Putamen (tissue), 1 donor: ENCODE data around the gene IPO4.

Experiments used
- DNase-seq: peaks from one replicate; pipeline ENCODE4 v3.0.0-alpha.2; 2016; ENCODE audit warnings: low spot score

IPO4 gene

GRCh38 chr14:24194186-24194872 is 5.7 kb upstream of the IPO4 start:
- DNase-seq: no peak

DNA sequence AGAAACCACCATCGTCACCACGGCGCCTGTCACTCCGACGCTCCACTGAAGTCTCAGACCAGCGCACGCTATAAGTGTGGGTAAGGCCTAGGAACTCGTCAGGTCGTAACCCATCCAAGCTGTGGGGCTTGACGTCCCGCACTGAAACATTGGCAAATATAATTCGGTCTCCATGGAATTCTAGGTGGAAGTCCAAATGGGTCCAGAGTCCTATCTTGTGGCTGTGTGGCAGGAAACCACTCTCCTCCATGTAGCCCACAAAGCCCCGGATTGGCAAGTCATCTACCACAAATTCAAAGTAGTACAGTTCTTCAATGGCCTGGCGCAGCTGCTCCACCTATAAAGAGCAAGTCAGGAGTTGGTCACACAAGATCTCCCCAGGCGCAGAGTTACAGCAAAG is 4.3 kb upstream of the IPO4 start:
- DNase-seq: no peak

GRCh38 chr14:24190416-24190815 is 1.8 kb upstream of the IPO4 start:
- no peak for DNase-seq

- no peak for DNase-seq
Observed at GRCh38 chr14:24189460-24189859, 844 bp upstream of the IPO4 start.

DNA sequence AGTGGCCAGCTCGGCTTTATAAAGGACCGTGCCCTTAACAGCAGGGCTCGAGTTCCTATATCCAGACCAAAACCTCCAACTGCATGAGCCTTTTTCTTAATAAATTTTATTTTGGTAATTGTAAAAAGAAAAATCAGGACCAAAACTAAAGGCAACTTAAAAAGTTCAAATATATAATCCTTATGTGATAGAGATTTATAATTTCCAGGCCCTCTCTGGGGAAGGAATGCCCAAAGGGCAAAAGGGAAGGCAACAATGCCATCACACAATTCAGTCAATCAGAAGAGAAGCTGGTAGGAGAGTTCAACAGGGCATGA is 401 bp upstream of the IPO4 start:
- DNase-seq: no peak

DNA sequence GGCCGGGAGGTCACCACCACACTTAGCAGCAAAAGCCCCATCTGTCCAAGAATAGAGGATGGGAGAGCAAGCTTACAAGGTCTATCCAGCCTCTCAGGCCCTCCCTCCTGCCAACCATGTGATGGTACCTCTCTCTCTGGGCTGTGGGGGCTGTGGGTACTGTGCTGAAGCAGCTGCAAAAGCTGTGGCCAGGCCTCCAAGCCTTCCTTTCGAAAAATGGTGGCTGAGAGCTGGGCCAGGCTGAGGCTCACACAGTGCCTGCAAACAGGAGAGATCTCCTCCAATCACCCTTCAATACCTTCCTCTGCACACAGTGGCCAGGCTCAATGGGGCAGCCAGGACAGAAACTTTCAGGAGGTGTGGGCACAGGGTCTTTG is 1.1 kb downstream of the IPO4 start:
- DNase-seq: no peak

GRCh38 chr14:24186831-24187538 is 1.6 kb downstream of the IPO4 start:
- DNase-seq: no peak

DNA sequence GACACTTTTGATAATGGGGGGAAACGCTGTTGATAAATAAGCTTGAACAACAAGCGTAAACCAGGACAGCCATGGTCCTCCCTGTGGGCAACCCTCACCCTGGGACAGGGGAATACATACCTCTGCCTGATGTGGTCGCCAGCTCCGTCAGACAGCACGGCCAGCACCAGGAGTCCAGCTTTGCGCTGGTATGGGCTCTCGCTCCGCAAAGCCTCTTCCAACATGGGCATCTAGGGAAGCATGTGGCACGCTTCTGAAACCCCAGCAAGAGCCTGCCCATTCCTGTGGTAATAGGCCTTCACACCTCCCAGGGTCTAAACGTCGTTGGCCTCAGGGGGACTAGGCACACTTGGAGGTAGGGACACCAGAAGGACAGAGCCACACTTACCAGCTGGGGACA is 2.9 kb downstream of the IPO4 start:
- no peak for DNase-seq

GRCh38 chr14:24185026-24185425 is 3.6 kb downstream of the IPO4 start:
- DNase-seq: no peak

- DNase-seq: no peak
Observed at GRCh38 chr14:24184104-24184970, 4.3 kb downstream of the IPO4 start.

GRCh38 chr14:24183014-24183481 is 5.6 kb downstream of the IPO4 start:
- DNase-seq: no peak

DNA sequence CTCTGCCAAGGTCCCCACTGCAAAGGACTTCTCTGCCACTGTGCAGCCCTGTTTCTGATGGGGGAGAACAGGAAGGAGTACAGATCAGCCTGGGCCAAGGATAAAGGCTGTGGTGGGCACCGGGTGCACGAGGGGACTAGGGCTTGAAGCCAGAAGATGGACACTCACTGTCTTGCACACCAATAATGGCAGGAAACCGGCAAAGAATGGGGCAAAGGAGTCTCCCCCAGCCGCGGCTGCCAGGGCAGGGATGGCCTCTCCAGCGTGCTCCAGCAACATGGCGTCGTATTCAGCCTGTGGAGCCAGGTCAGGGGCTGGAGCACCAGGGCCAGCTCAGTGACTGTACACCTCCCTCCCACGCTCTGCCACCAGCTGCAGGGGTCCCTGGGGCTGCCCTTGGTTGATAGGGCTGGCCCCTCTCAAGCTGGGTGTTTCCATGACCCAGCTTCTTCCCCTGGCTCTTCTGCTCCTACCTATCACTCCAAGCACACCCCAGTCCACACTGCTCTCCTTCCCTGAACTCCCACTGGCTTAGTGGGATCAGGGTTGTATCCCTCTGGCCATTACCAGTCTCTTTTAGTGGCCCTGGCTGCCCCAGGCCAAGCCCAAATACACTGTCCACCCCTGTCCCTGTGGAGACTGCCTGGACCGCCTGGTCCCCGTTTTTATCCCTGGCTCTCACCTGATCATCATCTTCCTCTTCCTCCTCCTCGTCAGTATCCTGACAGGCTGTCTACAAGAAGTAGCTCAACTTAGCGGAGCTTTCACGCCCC is 6.3 kb downstream of the IPO4 start:
- no peak for DNase-seq

GRCh38 chr14:24181371-24182077 is 7.1 kb downstream of the IPO4 start:
- no peak for DNase-seq

DNA sequence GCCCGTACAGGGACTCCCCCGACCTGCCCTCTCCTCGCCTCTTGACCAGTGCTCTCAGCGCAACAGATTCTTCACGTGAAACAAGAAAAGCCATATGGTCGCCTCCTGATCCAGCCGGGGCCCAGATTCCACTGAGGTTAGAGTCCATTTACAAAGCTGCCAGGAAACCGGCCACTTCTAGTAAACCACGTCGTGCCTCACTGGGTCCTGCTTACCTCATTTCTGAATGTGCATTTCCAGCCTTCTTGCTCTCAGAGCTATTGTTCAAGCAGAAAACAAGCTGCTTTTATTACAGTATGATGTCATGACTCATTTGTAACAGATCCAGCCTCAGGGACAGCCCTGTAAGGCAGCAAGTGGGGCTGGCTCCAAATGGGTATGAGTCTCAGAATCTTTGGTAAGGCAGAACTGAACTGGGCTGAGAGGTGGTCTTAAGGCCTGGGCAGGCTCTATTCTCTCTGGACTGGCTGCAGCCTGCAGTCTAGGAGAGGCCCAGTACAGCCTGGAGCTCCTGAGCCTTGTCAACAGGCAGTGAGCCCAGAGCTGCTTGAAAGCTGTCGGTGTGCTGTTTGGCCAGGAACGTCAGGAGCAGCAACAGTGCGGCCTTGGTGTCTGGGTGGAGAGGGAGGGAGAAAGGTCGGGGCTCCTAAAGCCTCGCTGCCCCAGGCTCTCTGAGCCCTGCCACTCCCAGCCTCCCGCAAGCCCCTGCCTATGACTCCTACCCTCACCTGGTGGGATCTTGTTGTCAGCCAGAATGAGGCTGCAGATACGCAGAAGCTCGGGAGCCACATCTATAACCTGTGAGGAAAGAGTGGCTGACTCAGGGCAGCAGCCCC is 8.4 kb downstream of the IPO4 start:
- no peak for DNase-seq

DNA sequence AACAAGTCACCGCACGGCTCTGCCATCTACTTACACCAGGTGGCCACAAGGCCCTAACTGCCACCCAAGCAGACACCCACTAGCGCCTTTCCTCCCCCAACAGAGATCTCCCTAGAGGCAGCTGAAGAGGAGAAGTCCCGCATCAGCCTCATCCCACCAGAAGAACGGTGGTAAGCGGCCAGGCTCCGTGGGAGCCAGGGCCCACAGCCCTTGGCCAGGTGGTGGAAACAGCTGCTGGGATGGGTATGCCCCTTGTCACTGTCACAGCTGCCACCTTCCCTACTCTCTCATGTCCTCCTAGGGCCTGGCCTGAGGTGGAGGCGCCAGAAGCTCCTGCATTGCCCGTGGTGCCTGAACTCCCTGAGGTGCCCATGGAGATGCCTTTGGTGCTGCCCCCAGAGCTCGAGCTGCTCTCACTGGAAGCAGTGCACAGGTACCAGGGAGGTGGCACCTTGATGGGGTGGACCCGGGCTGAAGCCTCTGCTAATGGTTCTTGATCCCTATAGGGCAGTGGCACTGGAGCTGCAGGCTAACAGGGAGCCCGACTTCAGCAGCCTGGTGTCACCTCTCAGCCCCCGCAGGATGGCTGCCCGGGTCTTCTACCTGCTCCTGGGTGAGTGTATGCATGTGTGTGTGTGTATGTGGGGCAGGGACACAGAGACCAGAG is 9.2 kb downstream of the IPO4 start:
- DNase-seq: no peak

- no peak for DNase-seq
Observed at GRCh38 chr14:24178399-24179178, 10.0 kb downstream of the IPO4 start.

DNA sequence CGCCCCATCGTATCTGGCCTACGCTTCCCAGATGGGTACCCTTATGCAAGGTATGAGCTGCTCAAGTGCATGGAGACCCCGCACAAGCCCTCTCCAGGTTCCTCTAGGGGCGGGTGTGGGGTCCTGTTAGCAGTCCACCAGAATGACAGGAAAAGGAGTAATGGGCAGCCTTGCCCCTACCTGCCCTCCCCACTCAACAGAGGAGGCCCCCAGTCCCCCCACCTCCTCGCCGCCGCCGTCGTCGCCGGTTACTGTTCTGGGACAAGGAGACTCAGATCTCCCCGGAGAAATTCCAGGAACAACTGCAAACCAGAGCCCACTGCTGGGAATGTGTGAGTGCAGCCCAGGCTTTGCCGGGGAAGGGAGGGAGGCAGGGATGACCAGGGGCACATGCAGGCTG is 10.7 kb downstream of the IPO4 start:
- no peak for DNase-seq

DNA sequence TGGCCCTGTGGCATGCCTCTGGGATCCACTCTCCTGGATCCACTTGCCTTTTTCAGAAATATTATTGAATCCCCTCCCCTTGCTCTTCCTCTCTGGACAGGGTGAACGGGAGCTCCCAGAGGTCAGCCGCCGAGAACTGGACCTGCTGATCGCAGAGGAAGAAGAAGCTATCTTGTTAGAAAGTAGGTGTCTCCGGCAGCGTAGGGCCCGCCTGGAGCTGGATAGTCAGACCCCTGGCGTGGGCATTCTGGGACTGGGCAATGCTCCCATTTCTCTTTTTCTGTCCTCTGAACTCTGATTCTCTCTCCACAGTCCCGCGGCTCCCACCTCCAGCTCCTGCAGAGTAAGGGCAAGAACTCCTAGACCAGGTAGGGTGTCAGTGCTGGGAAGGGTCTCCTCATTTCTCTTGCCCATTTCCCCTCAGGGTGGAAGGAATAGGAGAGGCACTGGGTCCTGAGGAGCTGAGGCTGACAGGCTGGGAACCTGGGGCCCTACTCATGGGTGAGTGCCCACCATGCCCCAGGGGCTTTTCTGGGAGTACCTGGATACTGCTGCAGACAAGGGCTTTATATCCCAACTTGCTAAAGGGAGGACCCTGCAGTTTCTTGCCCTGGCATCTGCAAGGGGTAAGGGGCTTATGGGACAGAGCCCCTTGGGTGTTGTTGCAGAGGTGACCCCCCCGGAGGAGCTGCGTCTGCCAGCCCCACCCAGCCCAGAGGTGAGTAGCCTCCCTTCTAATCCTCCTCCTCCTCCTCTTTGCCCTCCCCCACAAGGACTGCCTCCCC is 11.4 kb downstream of the IPO4 start:
- DNase-seq: no peak

DNA sequence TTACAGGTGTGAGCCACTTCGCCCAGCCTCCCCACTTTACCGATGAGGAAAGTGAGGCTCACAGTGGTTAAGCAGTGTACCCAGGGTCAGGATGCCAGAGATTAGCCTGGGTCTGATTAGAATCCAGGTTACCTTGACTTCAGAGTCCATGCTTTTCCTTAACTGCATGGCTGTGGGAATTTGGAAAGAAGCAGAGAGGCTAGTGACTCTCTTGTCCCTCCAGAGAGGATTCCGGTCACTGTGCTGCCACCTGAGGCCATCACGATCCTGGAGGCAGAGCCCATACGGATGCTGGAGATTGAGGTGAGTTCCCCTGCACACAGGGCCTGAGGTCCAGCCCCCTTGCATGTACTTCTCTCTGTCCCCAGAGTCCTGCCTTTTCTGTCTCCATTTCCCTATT is 12.0 kb downstream of the IPO4 start:
- DNase-seq: no peak
